GM12878 (cell line): ENCODE data around the gene ANO3. TPM values are rescaled to one million over a fixed set of nuclear protein-coding genes. Genes with fewer than 3 reads are reported as not detected.

Experiments used
- ATAC-seq: fragments of 200-7000 bp; cut with Tn5 transposase; 3 replicates; pipeline ENCODE4 v1.9.1; 2020; ENCODE audit warnings: mild to moderate bottlenecking, moderate library complexity
- BruUV-seq: library from RNA; stranded (reverse); fragments of 400-500 nt; replicated peaks from 2 replicates; lab custom pipeline; 2021; lab: Mats Ljungman, UMichigan
- CTCF ChIA-PET: fragments of 300-600 bp; sonication (Branson Sonifier 250); formaldehyde crosslinking; extraction: SDS; loops from one replicate; lab custom pipeline; 2021; ENCODE audit warnings: inconsistent platforms; lab: Yijun Ruan, JAX
- POLR2A ChIA-PET: fragments of 350-600 bp; formaldehyde crosslinking; extraction: SDS; loops from one replicate; lab custom pipeline; 2021; ENCODE audit warnings: inconsistent platforms; lab: Charles Lee
- RAD21 ChIA-PET: fragments of 300-600 bp; sonication (Branson Sonifier 250); formaldehyde crosslinking; loops from one replicate; lab custom pipeline; 2023; ENCODE audit warnings: antibody characterized with exemption; ENCODE audit not compliant: unreplicated experiment; lab: Charles Lee
- SMC1A ChIA-PET: fragments of 300-600 bp; sonication (Branson Sonifier 250); formaldehyde crosslinking; loops from one replicate; lab custom pipeline; 2023; ENCODE audit not compliant: unreplicated experiment, uncharacterized antibody; lab: Charles Lee
- DNase-seq: peaks from one replicate; pipeline ENCODE4 v3.0.0-alpha.2; 2011; ENCODE audit warnings: low read depth, low spot score
- FAIRE-seq: peaks from 3 replicates; lab custom pipeline; 2011; peaks lifted over from hg19 to GRCh38; lab: Jason Lieb, UNC
- H2AFZ ChIP-seq: 2 replicates; pipeline ENCODE4 v1.6.0; 2011; ENCODE audit warnings: low read depth, low read length, control low read depth; ENCODE audit not compliant: control insufficient read depth
- H3K27ac ChIP-seq: 2 replicates; pipeline ENCODE4 v1.5.1; 2011; ENCODE audit warnings: control low read depth; ENCODE audit not compliant: control insufficient read depth, insufficient read depth
- H3K27me3 ChIP-seq, 2 experiments: replicated peaks in 1 of 2; 2 replicates each; pipeline versions ENCODE4 v1.6.0 to v1.6.1; 2011; ENCODE audit warnings: low read length in 1 of 2; ENCODE audit not compliant: control insufficient read depth in 2 of 2, insufficient read depth in 2 of 2
- H3K36me3 ChIP-seq, 2 experiments: 2 replicates each; pipeline ENCODE4 v1.5.1; 2011; ENCODE audit warnings: low read length in 1 of 2; ENCODE audit not compliant: control insufficient read depth in 2 of 2, insufficient read depth in 2 of 2
- H3K4me1 ChIP-seq: 2 replicates; pipeline ENCODE4 v1.6.1; 2011; ENCODE audit warnings: mild to moderate bottlenecking, low read length, moderate library complexity, mixed read lengths; ENCODE audit not compliant: control insufficient read depth, insufficient read depth
- H3K4me2 ChIP-seq: 2 replicates; pipeline ENCODE4 v1.6.0; 2011; ENCODE audit warnings: control low read depth; ENCODE audit not compliant: control insufficient read depth, insufficient read depth
- H3K4me3 ChIP-seq: fragments of 200-600 bp; sonication (generic); 2 replicates; pipeline ENCODE4 v1.5.1; 2016
- H3K79me2 ChIP-seq: 2 replicates; pipeline ENCODE4 v1.6.0; 2011; ENCODE audit warnings: low read length; ENCODE audit not compliant: control insufficient read depth, insufficient read depth
- H3K9ac ChIP-seq: 2 replicates; pipeline ENCODE4 v1.8.0; 2011; ENCODE audit warnings: low read length, control low read depth, mixed read lengths; ENCODE audit not compliant: control insufficient read depth, insufficient read depth
- H3K9me3 ChIP-seq: replicated peaks from 3 replicates; pipeline ENCODE4 v1.5.1; 2011; ENCODE audit warnings: mild to moderate bottlenecking, low read length; ENCODE audit not compliant: control insufficient read depth, insufficient read depth
- H4K20me1 ChIP-seq: 2 replicates; pipeline ENCODE4 v1.6.0; 2011; ENCODE audit not compliant: control insufficient read depth, insufficient read depth
- CBX5 ChIP-seq: sonication (generic); IDR thresholded peaks from 2 replicates; pipeline ENCODE4 v1.6.1; 2016; ENCODE audit warnings: low read depth, moderate library complexity, mild to moderate bottlenecking, inconsistent platforms
- E2F8 ChIP-seq: fragments of 450-650 bp; IDR thresholded peaks from 2 replicates; pipeline ENCODE4 v1.6.1; 2018; ENCODE audit warnings: mild to moderate bottlenecking, low read depth, moderate library complexity; ENCODE audit not compliant: partially characterized antibody
- EGR1 ChIP-seq, 2 experiments: IDR thresholded peaks; 1 replicate in 1 of 2; 2 replicates in 1 of 2; pipeline ENCODE4 v1.6.1; 2011 to 2012; ENCODE audit warnings: low read depth in 2 of 2, low read length in 2 of 2, borderline replicate concordance in 1 of 2, mild to moderate bottlenecking in 1 of 2, moderate library complexity in 1 of 2
- USF2 ChIP-seq: IDR thresholded peaks from 2 replicates; pipeline ENCODE4 v1.6.1; 2011; ENCODE audit warnings: low read depth, low read length, improper control_type of control experiment, borderline replicate concordance
- WGBS: methylation state at CpG from one replicate; pipeline ENCODE4 v1.1.6; 2016; ENCODE audit warnings: low lambda C conversion rate; ENCODE audit not compliant: insufficient replicate concordance, insufficient coverage; ENCODE audit errors: missing lambda C conversion rate; 5-methylcytosine and 5-hydroxymethylcytosine counted together
- in situ Hi-C: fragments of 300-500 bp; cut with MboI; formaldehyde crosslinking; loops from 9 replicates; pipeline ENCODE4 v1.14.3; 2018; ENCODE audit warnings: mixed read lengths
- intact Hi-C: fragments of 100-400 bp; cut with micrococcal nuclease; formaldehyde crosslinking; loops from one replicate; pipeline ENCODE4 v1.14.2; 2022; ENCODE audit not compliant: unreplicated experiment
- polyA plus RNA-seq, 11 experiments: library from polyadenylated mRNA; depleted of rRNA in 4 of 11; unstranded in 6 of 11; stranded (reverse) in 5 of 11; fragments of >200 nt; fragmentation: Nextera tagmentation in 4 of 11; fragmentation: Illumina TruSeq in 1 of 11; extraction: Ambion mirVana in 4 of 11; extraction: Trizol in 1 of 11; gene quantifications; 1 replicate in 1 of 11; 2 replicates in 10 of 11; pipeline versions ENCODE4 v1.2.1 to v1.2.3, GENCODE V29; 2011 to 2016; ENCODE audit warnings: inconsistent platforms in 2 of 11, missing spikeins in 2 of 11, low read depth in 1 of 11
- total RNA-seq, 4 experiments: library from RNA; depleted of rRNA in 3 of 4; stranded (reverse); fragments of >200 nt in 3 of 4; fragmentation: Illumina TruSeq in 1 of 4; extraction: Trizol in 1 of 4; gene quantifications; 2 replicates each; pipeline versions ENCODE4 v1.2.1 to v1.2.3, GENCODE V29; 2013 to 2021

ANO3 gene
- total and polyA plus RNA-seq, 10 of the 15 experiments (the other 5 are each of a cell fraction or from before 2014, with no cell fraction given): 0.13 to 5.9 (median 0.44) TPM

- intact Hi-C loops: no loop called here
- POLR2A ChIA-PET: no interaction called here
- FAIRE-seq: no peak
- in situ Hi-C loops: no loop called here
- H3K4me2 ChIP-seq: no peak overlapping the region
- 65% methylated on average over 2 of the region's 2 CpGs for WGBS
- H3K27ac ChIP-seq: no peak overlapping the region
- H3K27me3 ChIP-seq: no peaks in the 10 kb centered on the region
- no peak overlapping the region for H3K9ac ChIP-seq
- no peak for DNase-seq
- no peak overlapping the region for H3K4me3 ChIP-seq
- no peak overlapping the region for H2AFZ ChIP-seq
- CTCF ChIA-PET: no interaction called here
- no peak for TF ChIP-seq EGR1 (IDR thresholded peaks at IDR 0.05; ENCODE audit: borderline replicate concordance in 1 of 2, low read depth in 2 of 2, low read length in 2 of 2)
- no peak for TF ChIP-seq E2F8
- TF ChIP-seq USF2: no peak
- no peak for TF ChIP-seq CBX5
- RAD21 ChIA-PET: no interaction called here
- no peak for ATAC-seq
- no peaks in the 10 kb centered on the region for H3K9me3 ChIP-seq
- no peaks in the 10 kb centered on the region for H3K4me1 ChIP-seq
- BruUV-seq: no TSS peak
- H3K79me2 ChIP-seq: no peaks in the 10 kb centered on the region
- no peaks in the 10 kb centered on the region for H3K36me3 ChIP-seq
- H4K20me1 ChIP-seq: no peaks in the 10 kb centered on the region
- SMC1A ChIA-PET: interaction anchor here (0.9 to 1.4 kb wide), 3 partner anchors 14 to 206 kb away, joined by 3 to 5 read pairs (median 4); no protein-coding TSS in a partner anchor
Measured at GRCh38 chr11:26676641-26677040, 344.7 kb downstream of the ANO3 start.
